Gastrocnemius medialis (tissue), 4 donors: ENCODE measurements around the gene OSBP2.

Experiments used
- CTCF ChIP-seq, 5 experiments: fragments of 450-650 bp in 3 of 5; fragments of 200-600 bp in 2 of 5; sonication (generic) in 2 of 5; IDR thresholded peaks in 4 of 5; conservative IDR thresholded peaks in 1 of 5; 1 replicate in 4 of 5; 2 replicates in 1 of 5; pipeline ENCODE4 v1.5.1; 2016 to 2019; ENCODE audit warnings: antibody characterized with exemption in 5 of 5, mild to moderate bottlenecking in 3 of 5, moderate library complexity in 3 of 5
- POLR2A ChIP-seq, 2 donors: fragments of 450-650 bp; IDR thresholded peaks; one replicate each; pipeline ENCODE4 v1.6.1; 2017; ENCODE audit warnings: antibody characterized with exemption in 2 of 2, mild to moderate bottlenecking in 2 of 2, moderate library complexity in 2 of 2

GRCh38 chr22:30903876-30904460 lies 209.3 kb downstream of the OSBP2 start:
- TF ChIP-seq CTCF (IDR thresholded peaks at IDR 0.05 in 4 of 5, conservative IDR thresholded peaks at IDR 0.05 in 1 of 5): no peak
- TF ChIP-seq POLR2A (IDR thresholded peaks at IDR 0.05): no peak
